Loucy (cell line): ENCODE measurements around the gene TNNI3K.

ENCODE experiments used
- EZH2phosphoT487 ChIP-seq: fragments of 200-600 bp; IDR thresholded peaks from 2 replicates; pipeline ENCODE4 v1.6.1; 2018; ENCODE audit warnings: antibody characterized with exemption, mild to moderate bottlenecking, moderate library complexity, borderline replicate concordance
- TF ChIP-seq, protein P1 (sequence below): fragments of 200-600 bp; sonication (generic); conservative IDR thresholded peaks from 2 replicates; pipeline ENCODE4 v1.5.1; 2014; ENCODE audit warnings: mild to moderate bottlenecking, antibody characterized with exemption, low read length

- TF ChIP-seq, protein P1, sequence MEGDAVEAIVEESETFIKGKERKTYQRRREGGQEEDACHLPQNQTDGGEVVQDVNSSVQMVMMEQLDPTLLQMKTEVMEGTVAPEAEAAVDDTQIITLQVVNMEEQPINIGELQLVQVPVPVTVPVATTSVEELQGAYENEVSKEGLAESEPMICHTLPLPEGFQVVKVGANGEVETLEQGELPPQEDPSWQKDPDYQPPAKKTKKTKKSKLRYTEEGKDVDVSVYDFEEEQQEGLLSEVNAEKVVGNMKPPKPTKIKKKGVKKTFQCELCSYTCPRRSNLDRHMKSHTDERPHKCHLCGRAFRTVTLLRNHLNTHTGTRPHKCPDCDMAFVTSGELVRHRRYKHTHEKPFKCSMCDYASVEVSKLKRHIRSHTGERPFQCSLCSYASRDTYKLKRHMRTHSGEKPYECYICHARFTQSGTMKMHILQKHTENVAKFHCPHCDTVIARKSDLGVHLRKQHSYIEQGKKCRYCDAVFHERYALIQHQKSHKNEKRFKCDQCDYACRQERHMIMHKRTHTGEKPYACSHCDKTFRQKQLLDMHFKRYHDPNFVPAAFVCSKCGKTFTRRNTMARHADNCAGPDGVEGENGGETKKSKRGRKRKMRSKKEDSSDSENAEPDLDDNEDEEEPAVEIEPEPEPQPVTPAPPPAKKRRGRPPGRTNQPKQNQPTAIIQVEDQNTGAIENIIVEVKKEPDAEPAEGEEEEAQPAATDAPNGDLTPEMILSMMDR = no peak
- no peak for TF ChIP-seq EZH2phosphoT487
These were observed 82.5 kb downstream of the TNNI3K start for GRCh38 chr1:74317663-74318062.
